PC-9 (cell line): ENCODE data around the gene RBFOX1.

Source experiments
- CTCF ChIP-seq: fragments of 200-600 bp; sonication (generic); conservative IDR thresholded peaks from 2 replicates; pipeline ENCODE4 v1.6.1; 2017; ENCODE audit warnings: mixed run types, antibody characterized with exemption, mild to moderate bottlenecking, moderate library complexity
- EZH2 ChIP-seq: fragments of 200-600 bp; sonication (generic); IDR thresholded peaks from 2 replicates; pipeline ENCODE4 v1.8.0; 2017; ENCODE audit warnings: antibody characterized with exemption, low read depth

GRCh38 chr16:7506363-7506762 lies 173.7 kb downstream of the RBFOX1 start:
- TF ChIP-seq CTCF = no peak
- TF ChIP-seq EZH2 = no peak
